ENCODE data around the gene ACTR10. TPM values are rescaled to one million over a fixed set of nuclear protein-coding genes. Genes with fewer than 3 reads are reported as not detected.

The ACTR10 gene
- total RNA-seq, 1 donor from 2014 or later: 119 TPM

DNA sequence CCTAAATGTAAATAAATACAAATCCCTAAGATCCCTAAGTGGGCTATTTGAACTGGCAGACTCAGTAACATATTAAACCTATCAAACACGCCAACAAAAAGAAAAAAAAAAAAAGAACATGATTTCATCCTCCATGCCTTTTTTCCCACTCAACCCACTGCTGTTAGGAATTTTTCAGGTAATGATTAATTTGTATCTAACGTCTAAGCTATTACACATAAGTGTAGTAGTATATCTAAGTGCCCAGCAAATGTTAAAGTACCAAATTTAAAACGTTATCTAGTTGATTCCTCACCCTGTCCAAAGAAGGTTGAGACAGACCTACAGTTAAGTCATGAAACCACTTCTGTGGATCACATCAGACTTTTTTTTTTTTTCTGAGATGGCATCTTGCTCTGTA lies 82.0 kb downstream of the ACTR10 start:
- Histone ChIP-seq H3K27ac (no peak overlapping the region), H3K9ac (no peak overlapping the region), H3K4me2 (no peak overlapping the region)

DNA sequence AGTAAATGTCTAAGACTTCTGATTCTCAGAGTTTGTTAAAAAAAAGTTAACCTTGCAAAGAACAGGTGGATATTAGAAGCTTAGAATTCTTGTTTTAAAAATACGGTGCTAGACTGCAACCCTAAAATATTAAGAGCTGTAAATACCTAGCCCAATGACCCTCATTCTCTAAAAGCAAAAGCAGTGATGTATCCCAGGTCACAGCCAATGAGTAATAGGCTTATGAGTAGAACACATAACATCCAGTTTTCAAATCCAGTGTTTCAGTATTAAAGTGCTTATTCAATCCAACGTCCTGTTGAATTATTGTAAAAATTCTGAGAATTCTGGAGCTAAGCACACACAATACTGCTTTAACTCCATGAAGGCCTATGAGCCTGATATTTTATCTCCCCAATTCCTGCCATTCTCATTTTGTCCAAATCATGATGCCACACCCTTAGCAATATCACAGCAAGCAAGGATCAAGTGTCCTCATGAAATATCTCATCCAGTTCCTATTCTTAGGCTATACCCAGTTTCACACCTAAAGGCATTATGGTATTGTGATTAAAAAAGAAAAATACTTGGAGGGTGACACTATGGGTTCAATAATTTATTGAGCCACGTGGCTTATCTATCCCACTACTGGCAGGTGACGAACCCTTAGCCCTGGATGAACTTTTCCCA lies 83.1 kb downstream of the ACTR10 start:
- TF ChIP-seq EZH2 (IDR thresholded peaks at IDR 0.05): no peak
- TF ChIP-seq EZH2phosphoT487 (IDR thresholded peaks at IDR 0.05): no peak
- TF ChIP-seq, protein P1, sequence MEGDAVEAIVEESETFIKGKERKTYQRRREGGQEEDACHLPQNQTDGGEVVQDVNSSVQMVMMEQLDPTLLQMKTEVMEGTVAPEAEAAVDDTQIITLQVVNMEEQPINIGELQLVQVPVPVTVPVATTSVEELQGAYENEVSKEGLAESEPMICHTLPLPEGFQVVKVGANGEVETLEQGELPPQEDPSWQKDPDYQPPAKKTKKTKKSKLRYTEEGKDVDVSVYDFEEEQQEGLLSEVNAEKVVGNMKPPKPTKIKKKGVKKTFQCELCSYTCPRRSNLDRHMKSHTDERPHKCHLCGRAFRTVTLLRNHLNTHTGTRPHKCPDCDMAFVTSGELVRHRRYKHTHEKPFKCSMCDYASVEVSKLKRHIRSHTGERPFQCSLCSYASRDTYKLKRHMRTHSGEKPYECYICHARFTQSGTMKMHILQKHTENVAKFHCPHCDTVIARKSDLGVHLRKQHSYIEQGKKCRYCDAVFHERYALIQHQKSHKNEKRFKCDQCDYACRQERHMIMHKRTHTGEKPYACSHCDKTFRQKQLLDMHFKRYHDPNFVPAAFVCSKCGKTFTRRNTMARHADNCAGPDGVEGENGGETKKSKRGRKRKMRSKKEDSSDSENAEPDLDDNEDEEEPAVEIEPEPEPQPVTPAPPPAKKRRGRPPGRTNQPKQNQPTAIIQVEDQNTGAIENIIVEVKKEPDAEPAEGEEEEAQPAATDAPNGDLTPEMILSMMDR (IDR thresholded peaks at IDR 0.05): no peak
- Histone ChIP-seq H3K4me2 (no peak overlapping the region), H3K27ac (no peak overlapping the region), H3F3A (ENCODE audit: low read depth) (no peaks in the 10 kb centered on the region), H4K20me1 (ENCODE audit: low read depth) (peaks cover 37% of the 10 kb centered on the region), H3K36me3 (peaks cover 7% of the 10 kb centered on the region), H3K9ac (no peak overlapping the region), H2AFZ (replicated peaks) (no peak overlapping the region), H3K4me3 (no peak overlapping the region), H3K4me1 (no peaks in the 10 kb centered on the region), H3K27me3 (no peaks in the 10 kb centered on the region), H3K9me3 (ENCODE audit: low read depth) (no peaks in the 10 kb centered on the region), H3K79me2 (ENCODE audit: low read depth) (peaks cover 99% of the 10 kb centered on the region)
- Mint-ChIP-seq H3K36me3 (peaks cover 22% of the 10 kb centered on the region), H3K4me3 (no peak overlapping the region), H3K9me3 (no peaks in the 10 kb centered on the region), H3K27ac (no peak overlapping the region), H3K4me1 (no peaks in the 10 kb centered on the region), H3K27me3 (ENCODE audit: insufficient read depth, low read depth) (no peaks in the 10 kb centered on the region)
- DNase-seq (ENCODE audit: low spot score): no peak

More for the DNA sequence above, 82.0 kb downstream of the ACTR10 start:
- H3K9me3 ChIP-seq (ENCODE audit: low read depth): no peaks in the 10 kb centered on the region
- Mint-ChIP-seq H3K27me3 (ENCODE audit: insufficient read depth, low read depth) (no peaks in the 10 kb centered on the region), H3K9me3 (no peaks in the 10 kb centered on the region), H3K4me1 (no peaks in the 10 kb centered on the region), H3K36me3 (peaks cover 18% of the 10 kb centered on the region), H3K27ac (no peak overlapping the region), H3K4me3 (no peak overlapping the region)
- H3K4me3 ChIP-seq: no peak overlapping the region
- peaks cover 99% of the 10 kb centered on the region for H3K79me2 ChIP-seq (ENCODE audit: low read depth)
- no peak overlapping the region for H2AFZ ChIP-seq (replicated peaks)
- H4K20me1 ChIP-seq (ENCODE audit: low read depth): peaks cover 32% of the 10 kb centered on the region
- no peak for DNase-seq (ENCODE audit: low spot score)
- no peaks in the 10 kb centered on the region for H3K4me1 ChIP-seq
- H3F3A ChIP-seq (ENCODE audit: low read depth): no peaks in the 10 kb centered on the region
- H3K27me3 ChIP-seq: no peaks in the 10 kb centered on the region
- TF ChIP-seq EZH2 (IDR thresholded peaks at IDR 0.05) (no peak), EZH2phosphoT487 (IDR thresholded peaks at IDR 0.05) (no peak)
- TF ChIP-seq, protein P1 (IDR thresholded peaks at IDR 0.05): no peak
- peaks cover 7% of the 10 kb centered on the region for H3K36me3 ChIP-seq

DNA sequence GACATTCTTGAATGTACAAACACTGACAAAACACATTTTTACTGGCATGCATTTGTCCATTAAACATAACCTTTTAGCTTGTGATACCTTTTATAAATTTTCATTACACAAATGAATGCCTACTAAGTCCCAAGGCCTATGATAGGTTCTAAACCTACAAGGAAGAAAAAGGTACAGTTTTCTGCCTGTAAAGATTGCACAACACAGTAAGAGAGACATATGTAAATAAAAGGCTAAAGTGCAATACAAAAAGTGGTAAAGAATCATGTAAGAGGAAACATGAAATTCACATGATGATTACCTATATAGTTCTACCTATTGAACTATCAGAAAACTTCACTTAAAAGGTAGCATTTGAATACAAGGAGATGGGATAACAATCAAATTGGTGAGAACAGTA lies 83.8 kb downstream of the ACTR10 start:
- Histone ChIP-seq H2AFZ (replicated peaks) (no peak overlapping the region), H4K20me1 (ENCODE audit: low read depth) (peaks cover 38% of the 10 kb centered on the region), H3K27me3 (no peaks in the 10 kb centered on the region), H3K4me2 (no peak overlapping the region), H3K9me3 (ENCODE audit: low read depth) (no peaks in the 10 kb centered on the region), H3K36me3 (peaks cover 7% of the 10 kb centered on the region), H3K4me3 (no peak overlapping the region), H3K9ac (no peak overlapping the region), H3K79me2 (ENCODE audit: low read depth) (peaks cover 99% of the 10 kb centered on the region), H3K27ac (no peak overlapping the region), H3F3A (ENCODE audit: low read depth) (no peaks in the 10 kb centered on the region), H3K4me1 (no peaks in the 10 kb centered on the region)
- Mint-ChIP-seq H3K27me3 (ENCODE audit: insufficient read depth, low read depth) (no peaks in the 10 kb centered on the region), H3K36me3 (peaks cover 26% of the 10 kb centered on the region), H3K4me1 (no peaks in the 10 kb centered on the region), H3K27ac (no peak overlapping the region), H3K9me3 (no peaks in the 10 kb centered on the region), H3K4me3 (no peak overlapping the region)
- TF ChIP-seq EZH2 (IDR thresholded peaks at IDR 0.05) (no peak), EZH2phosphoT487 (IDR thresholded peaks at IDR 0.05) (no peak)
- TF ChIP-seq, protein P1 (IDR thresholded peaks at IDR 0.05): no peak
- no peak for DNase-seq (ENCODE audit: low spot score)

Data from neural progenitor cell (in vitro differentiated cells).